HG03354 (cell line): ENCODE data around the gene SLC7A14.

Experiments used
- ATAC-seq: cut with Tn5 transposase; IDR thresholded peaks from one replicate; pipeline ENCODE4 v1.9.1; 2021; ENCODE audit warnings: mild to moderate bottlenecking; ENCODE audit not compliant: unreplicated experiment, poor library complexity, severe bottlenecking

Gene SLC7A14

GRCh38 chr3:170506556-170506955 lies 79.3 kb downstream of the SLC7A14 start:
- no peak for ATAC-seq

GRCh38 chr3:170502297-170502696 lies 83.6 kb downstream of the SLC7A14 start:
- ATAC-seq = no peak

- ATAC-seq = no peak
Observed at GRCh38 chr3:170500995-170501394, 84.9 kb downstream of the SLC7A14 start.

- ATAC-seq = no peak
Observed at GRCh38 chr3:170500462-170500861, 85.4 kb downstream of the SLC7A14 start.

DNA sequence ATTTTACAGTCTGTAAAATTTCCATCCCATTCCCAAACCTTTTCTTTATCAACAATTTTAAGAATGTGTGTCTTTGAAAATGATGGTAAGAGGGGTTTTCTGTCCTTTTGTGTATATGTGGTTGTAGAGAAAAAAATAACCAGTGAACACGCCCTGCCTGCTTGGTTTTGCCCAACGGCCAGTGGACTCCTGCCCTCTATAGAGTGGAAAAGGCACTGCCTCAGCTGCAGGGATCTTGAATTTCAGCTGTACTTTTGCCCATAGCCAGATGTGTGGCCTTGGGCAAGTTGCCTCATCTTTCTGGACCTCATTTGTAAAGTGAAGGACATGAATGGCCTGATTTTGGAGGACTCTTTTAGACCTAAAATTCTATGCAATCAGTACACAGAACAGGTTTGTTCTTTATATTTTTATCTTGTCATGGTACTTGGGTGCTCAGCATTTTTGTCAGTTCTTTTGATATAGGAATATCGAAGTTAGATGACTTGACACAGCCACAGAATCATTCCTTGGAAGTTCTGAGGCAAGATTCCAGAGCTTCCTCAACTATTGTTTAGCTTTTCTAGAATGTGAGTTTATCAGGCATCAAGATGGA lies 86.2 kb downstream of the SLC7A14 start:
- no peak for ATAC-seq

DNA sequence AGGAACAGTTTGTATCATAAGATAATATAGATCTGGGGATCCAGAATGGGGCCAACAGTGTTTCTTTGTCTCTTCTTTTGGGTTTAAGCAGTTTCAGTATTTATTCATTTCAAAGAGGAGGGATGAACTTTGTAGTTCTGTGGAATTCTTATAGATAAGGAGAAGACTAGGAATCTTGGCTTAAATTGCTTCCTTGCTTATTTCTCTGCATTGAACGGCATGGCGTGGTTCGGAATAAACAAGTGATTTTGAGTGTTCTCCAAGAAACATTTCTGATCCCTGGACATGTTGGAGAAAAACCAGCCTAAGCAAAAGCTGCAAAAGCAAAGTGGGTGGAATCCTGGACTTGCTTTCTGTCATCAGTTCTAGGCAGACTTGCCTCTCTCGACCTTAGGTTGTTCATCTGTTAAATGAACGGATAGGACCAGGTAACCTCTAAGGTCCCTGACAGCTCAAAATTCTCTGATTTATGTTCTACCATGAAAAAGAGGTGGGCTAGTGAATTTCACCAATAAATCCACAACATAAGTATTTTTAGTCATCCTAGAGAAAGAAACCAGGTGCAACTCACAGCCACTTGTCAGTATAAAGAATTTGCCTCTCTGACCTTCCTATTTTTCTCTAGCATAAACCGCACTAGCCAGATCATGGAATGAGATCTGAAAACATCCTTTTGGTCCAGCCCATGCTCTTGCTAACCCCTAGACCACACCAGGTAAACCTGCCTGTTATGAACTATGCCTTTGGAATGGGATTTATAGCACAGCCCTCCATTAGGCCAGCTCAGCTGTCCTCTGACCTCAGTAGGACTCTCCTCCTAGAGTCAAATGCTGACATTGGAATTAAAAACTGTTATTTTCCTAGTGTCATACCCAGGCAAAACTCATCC lies 88.4 kb downstream of the SLC7A14 start:
- no peak for ATAC-seq

GRCh38 chr3:170496868-170497140 lies 89.1 kb downstream of the SLC7A14 start:
- ATAC-seq = no peak

- no peak for ATAC-seq
Observed at GRCh38 chr3:170496026-170496867, 89.6 kb downstream of the SLC7A14 start.

DNA sequence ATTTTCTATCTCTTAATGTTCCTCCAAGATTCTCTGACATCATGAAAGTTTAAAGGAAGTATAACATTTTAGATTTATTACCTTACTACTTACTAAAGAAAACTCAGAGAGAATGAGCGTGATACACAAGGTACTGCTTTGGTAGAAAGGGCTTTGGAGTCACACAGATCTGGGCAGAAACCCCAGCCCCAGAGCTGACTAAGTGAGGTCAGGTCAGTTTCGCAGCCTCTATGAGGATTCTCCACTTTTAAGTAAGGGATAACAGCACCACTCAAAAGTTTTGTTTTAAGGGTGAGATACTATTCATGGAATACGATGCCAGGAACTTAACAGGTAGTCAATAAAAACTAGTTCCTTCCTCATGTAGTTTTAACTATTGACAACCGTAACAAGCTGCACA lies 91.1 kb downstream of the SLC7A14 start:
- ATAC-seq = no peak

- ATAC-seq = no peak
Observed at GRCh38 chr3:170493712-170494182, 92.1 kb downstream of the SLC7A14 start.

DNA sequence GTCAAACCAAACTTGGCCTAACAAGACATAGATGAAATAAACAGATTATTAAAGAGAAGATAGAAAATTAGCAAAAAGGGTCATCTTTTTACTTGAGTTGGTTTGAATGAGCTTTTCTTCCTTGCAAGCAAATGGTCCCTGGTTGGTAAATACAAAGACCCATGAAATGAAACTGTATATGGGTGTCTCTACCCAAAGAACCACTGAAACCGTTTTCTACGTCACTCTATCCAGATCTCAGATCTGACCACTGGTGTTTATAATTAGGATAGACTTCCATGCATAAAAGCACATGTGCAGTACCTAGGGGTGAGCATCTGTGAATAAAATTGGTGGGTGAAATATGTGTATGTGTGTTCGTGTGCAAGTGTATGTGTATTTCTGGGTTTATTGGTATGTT lies 94.0 kb downstream of the SLC7A14 start:
- ATAC-seq = no peak

DNA sequence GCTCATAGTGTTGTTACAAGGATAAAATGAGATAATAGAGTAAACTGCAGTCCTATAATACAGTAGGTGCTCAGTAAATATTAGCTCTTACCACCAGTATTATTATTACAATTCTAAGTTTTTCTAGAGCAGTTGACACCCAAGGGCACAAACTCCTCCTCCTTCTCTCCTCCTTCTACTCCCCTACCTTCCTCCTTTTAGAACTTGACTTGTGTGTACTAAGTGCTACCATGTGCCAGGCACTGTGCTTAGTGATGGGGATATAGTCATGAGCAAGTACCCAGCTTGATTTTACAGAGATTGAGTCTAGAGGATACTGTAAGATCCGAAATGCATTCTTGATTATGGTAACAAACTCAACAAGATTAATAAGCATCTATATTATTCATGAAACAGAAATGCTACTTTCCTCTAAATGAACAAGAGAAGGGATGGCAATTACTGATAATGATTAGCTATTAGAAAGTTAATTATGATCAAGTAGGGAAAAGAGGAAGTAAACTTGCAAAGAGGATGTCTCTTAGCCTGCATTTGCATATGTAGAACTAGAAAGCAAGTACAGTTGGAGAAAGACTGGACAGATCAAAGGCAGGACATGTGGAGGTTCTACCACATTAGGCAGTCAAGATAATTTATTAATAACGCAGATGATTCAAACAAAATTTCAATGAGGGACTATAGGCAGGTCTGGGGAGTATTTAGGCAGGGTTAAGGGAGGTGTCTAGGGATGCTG lies 94.9 kb downstream of the SLC7A14 start:
- ATAC-seq = peak; percentile 65

DNA sequence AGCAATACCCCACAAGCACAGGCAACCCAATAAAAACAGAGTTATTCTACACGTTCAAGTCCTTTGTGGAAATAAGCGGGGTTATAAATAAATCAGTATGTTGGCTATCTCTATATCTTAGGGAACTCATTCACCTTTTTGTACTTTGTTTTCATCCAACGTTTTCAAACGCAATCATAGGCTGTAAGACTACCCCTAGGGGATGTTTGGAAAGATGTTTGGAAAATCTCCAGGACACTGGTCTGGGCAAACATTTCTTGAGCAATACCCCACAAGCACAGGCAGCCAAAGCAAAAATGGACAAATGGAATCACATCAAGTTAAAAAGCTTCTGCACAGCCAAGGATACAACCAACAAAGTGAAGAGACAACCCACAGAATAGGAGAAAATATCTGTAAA lies 97.1 kb downstream of the SLC7A14 start:
- ATAC-seq = no peak

DNA sequence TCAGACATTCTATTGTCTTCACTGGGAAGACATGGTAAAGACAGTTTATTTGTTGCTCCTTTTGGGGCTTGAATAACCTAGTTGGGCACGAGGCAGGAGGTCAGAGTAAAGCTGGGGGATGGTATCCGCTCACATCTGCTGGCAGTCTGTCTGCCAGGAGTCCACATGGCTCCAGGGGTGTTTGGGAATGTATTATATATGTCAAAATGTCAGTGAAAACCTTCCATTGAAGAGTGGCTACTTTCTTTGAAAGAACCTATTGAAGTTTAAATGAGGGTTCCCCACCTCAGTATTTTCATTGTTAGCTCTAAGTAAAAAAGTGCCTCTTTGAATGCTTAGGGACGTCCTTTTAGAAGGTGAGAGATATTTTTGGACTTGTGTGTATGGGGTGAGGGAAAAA lies 98.8 kb downstream of the SLC7A14 start:
- no peak for ATAC-seq

GRCh38 chr3:170486398-170486797 lies 99.5 kb downstream of the SLC7A14 start:
- ATAC-seq = no peak

DNA sequence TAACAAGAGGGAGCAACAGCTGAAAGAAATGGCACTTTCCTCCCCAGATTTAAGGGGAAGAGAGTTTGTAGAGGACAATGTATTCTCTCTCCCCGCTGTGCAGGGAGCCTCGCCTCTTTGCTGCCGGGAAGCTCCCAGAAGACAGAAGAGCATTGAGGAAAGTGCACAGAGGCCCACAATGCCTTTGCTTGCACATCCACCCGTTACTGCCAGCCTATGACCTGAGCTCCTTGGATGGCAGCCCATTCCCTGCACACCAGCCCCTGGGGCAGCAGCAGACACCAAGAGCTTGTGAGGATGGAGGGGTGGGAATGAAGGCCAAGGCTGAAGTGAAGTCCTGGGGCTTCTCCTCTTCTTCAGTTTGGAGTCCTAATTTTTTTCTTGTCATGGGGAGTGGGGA lies 100.2 kb downstream of the SLC7A14 start:
- no peak for ATAC-seq

GRCh38 chr3:170485294-170485693 lies 100.6 kb downstream of the SLC7A14 start:
- no peak for ATAC-seq

GRCh38 chr3:170484869-170485268 lies 101.0 kb downstream of the SLC7A14 start:
- no peak for ATAC-seq

GRCh38 chr3:170483485-170484262 lies 102.2 kb downstream of the SLC7A14 start:
- no peak for ATAC-seq
